Measurements from ENCODE around the gene KRTAP9-1.

GRCh38 chr17:41140360-41141131 is 49.1 kb upstream of the KRTAP9-1 start, which contains the start of gene KRTAP4-6:
- no peak for TF ChIP-seq CTCF (IDR thresholded peaks at IDR 0.05)
- TF ChIP-seq POLR2A (IDR thresholded peaks at IDR 0.05): no peak
